Measurements from ENCODE around the gene CSK.

DNA sequence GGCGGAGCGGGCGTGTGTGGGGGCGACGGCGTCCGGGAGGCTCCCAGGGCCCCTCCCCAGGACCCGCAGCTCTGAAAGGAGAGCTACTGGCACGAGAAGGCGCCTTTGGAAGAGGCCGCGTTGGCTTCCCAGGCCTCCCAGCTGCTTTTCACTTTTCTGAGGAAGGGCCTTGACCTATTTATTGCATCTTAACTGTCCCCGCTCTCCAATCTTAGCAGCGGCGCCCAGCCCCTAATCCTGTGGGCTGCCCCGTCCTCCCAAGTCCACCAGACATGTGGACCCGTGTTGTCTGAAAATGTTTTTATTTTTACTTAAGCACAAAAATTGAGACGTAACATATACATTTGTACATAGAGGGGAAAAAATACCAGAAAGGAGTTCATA lies 61.6 kb downstream of the CSK start:
- no peak for TF ChIP-seq SIN3A (IDR thresholded peaks at IDR 0.05; ENCODE audit: borderline replicate concordance, insufficient read depth, low read length)
- TF ChIP-seq, protein P1, sequence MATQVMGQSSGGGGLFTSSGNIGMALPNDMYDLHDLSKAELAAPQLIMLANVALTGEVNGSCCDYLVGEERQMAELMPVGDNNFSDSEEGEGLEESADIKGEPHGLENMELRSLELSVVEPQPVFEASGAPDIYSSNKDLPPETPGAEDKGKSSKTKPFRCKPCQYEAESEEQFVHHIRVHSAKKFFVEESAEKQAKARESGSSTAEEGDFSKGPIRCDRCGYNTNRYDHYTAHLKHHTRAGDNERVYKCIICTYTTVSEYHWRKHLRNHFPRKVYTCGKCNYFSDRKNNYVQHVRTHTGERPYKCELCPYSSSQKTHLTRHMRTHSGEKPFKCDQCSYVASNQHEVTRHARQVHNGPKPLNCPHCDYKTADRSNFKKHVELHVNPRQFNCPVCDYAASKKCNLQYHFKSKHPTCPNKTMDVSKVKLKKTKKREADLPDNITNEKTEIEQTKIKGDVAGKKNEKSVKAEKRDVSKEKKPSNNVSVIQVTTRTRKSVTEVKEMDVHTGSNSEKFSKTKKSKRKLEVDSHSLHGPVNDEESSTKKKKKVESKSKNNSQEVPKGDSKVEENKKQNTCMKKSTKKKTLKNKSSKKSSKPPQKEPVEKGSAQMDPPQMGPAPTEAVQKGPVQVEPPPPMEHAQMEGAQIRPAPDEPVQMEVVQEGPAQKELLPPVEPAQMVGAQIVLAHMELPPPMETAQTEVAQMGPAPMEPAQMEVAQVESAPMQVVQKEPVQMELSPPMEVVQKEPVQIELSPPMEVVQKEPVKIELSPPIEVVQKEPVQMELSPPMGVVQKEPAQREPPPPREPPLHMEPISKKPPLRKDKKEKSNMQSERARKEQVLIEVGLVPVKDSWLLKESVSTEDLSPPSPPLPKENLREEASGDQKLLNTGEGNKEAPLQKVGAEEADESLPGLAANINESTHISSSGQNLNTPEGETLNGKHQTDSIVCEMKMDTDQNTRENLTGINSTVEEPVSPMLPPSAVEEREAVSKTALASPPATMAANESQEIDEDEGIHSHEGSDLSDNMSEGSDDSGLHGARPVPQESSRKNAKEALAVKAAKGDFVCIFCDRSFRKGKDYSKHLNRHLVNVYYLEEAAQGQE (IDR thresholded peaks at IDR 0.05; ENCODE audit: insufficient read depth in 1 of 2, low read depth in 2 of 2, low read length in 2 of 2), result no peak

Data from PFSK-1 (cell line).